Right atrium auricular region (tissue), 2 donors: ENCODE results near the gene UPP2. TPM values are rescaled to one million over a fixed set of nuclear protein-coding genes. Genes with fewer than 3 reads are reported as not detected.

Experiments
- DNase-seq: peaks from one replicate; pipeline ENCODE4 v3.0.0-alpha.2; 2019; ENCODE audit warnings: low spot score
- H3K27ac ChIP-seq, 2 donors: fragments of 200-600 bp; sonication (generic); 1 replicate in 1 of 2; 2 replicates in 1 of 2; pipeline ENCODE4 v1.5.1; 2016 to 2019
- H3K27me3 ChIP-seq, 2 donors: fragments of 200-600 bp; sonication (generic); one replicate each; pipeline versions ENCODE4 v1.5.1 to v1.6.0; 2017 to 2019
- H3K36me3 ChIP-seq: fragments of 200-600 bp; sonication (generic); one replicate; pipeline ENCODE4 v1.5.1; 2016
- H3K4me1 ChIP-seq, 2 donors: fragments of 200-600 bp; sonication (generic); one replicate each; pipeline versions ENCODE4 v1.5.1 to v1.6.0; 2017 to 2019
- H3K4me3 ChIP-seq, 2 donors: fragments of 200-600 bp; sonication (generic); 1 replicate in 1 of 2; 2 replicates in 1 of 2; pipeline ENCODE4 v1.5.1; 2017 to 2019; ENCODE audit warnings: mild to moderate bottlenecking in 1 of 2, moderate library complexity in 1 of 2
- H3K9me3 ChIP-seq, 2 donors: fragments of 200-600 bp; sonication (generic); one replicate each; pipeline ENCODE4 v1.5.1; 2019
- total RNA-seq, 2 donors: library from RNA; depleted of rRNA; stranded (reverse); fragments of >200 nt; gene quantifications; one replicate each; pipeline ENCODE4 v1.1.0, GENCODE V29; 2016
- TF ChIP-seq, protein P1 (sequence below), 2 donors: fragments of 200-600 bp; sonication (generic); IDR thresholded peaks; one replicate each; pipeline ENCODE4 v1.5.1; 2019; ENCODE audit warnings: antibody characterized with exemption in 2 of 2

Gene UPP2
- total RNA-seq, 2 donors from 2014 or later = not detected

- no peaks in the 10 kb centered on the region for H3K36me3 ChIP-seq
- H3K27me3 ChIP-seq = no peaks in the 10 kb centered on the region
- no peaks in the 10 kb centered on the region for H3K9me3 ChIP-seq
- DNase-seq = no peak
- H3K4me1 ChIP-seq = no peaks in the 10 kb centered on the region
- H3K4me3 ChIP-seq = no peak overlapping the region
- TF ChIP-seq, protein P1, sequence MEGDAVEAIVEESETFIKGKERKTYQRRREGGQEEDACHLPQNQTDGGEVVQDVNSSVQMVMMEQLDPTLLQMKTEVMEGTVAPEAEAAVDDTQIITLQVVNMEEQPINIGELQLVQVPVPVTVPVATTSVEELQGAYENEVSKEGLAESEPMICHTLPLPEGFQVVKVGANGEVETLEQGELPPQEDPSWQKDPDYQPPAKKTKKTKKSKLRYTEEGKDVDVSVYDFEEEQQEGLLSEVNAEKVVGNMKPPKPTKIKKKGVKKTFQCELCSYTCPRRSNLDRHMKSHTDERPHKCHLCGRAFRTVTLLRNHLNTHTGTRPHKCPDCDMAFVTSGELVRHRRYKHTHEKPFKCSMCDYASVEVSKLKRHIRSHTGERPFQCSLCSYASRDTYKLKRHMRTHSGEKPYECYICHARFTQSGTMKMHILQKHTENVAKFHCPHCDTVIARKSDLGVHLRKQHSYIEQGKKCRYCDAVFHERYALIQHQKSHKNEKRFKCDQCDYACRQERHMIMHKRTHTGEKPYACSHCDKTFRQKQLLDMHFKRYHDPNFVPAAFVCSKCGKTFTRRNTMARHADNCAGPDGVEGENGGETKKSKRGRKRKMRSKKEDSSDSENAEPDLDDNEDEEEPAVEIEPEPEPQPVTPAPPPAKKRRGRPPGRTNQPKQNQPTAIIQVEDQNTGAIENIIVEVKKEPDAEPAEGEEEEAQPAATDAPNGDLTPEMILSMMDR (IDR thresholded peaks at IDR 0.05) = no peak
- H3K27ac ChIP-seq = no peak overlapping the region
These were observed 3.5 kb upstream of the UPP2 start for GRCh38 chr2:158098178-158098577.

DNA sequence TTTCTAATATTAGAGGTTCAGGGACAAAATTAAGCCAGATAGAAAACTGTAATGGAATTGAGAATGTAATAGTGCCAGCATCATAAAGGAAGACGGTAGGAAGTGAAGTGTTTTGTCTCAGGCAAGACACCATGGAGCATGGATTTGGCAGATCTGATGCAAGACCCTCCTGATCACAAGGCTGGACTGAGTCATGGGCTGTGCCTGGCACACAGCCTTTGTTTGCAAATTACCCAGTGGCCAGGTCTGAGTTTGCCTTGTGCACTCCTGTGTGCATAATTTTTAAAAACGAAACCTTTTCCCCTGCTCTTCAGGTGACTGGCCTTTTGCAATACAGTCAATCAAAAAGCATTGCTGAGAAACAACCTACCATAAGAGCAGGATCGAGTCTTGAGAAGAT is 2.0 kb upstream of the UPP2 start:
- H3K4me1 ChIP-seq = no peaks in the 10 kb centered on the region

GRCh38 chr2:158100411-158100810 is 1.3 kb upstream of the UPP2 start:
- Histone ChIP-seq H3K9me3 (no peaks in the 10 kb centered on the region), H3K36me3 (no peaks in the 10 kb centered on the region), H3K27ac (no peak overlapping the region), H3K4me3 (no peak overlapping the region), H3K27me3 (no peaks in the 10 kb centered on the region), H3K4me1 (no peaks in the 10 kb centered on the region)
- TF ChIP-seq, protein P1 (IDR thresholded peaks at IDR 0.05) = no peak
- no peak for DNase-seq

More for the DNA sequence above, 2.0 kb upstream of the UPP2 start:
- Histone ChIP-seq H3K4me3 (no peak overlapping the region), H3K36me3 (no peaks in the 10 kb centered on the region), H3K27ac (no peak overlapping the region), H3K27me3 (no peaks in the 10 kb centered on the region), H3K9me3 (no peaks in the 10 kb centered on the region)
- DNase-seq = no peak
- TF ChIP-seq, protein P1 (IDR thresholded peaks at IDR 0.05) = no peak

DNA sequence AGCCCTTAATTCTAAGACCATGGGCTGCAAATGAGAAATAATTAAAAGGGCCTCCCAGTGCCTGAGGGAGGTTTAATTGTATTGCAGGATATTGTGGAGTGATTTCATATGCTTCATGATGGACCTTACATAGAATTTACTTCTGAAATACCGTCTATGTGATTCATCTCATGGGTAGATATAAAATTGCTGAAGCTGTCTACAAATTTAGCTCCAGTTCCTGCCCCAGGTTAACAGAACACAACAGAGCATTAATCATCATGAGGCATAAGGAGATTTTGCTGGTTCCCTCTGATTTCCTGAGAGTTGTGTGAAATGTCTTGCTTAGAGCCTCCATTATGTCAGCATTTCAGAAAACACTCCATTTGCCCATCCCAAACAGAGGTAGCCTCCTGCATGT is 770 bp downstream of the UPP2 start:
- Histone ChIP-seq H3K27ac (no peak overlapping the region), H3K27me3 (no peaks in the 10 kb centered on the region), H3K4me1 (no peaks in the 10 kb centered on the region), H3K36me3 (no peaks in the 10 kb centered on the region), H3K9me3 (no peaks in the 10 kb centered on the region), H3K4me3 (no peak overlapping the region)
- no peak for DNase-seq
- TF ChIP-seq, protein P1 (IDR thresholded peaks at IDR 0.05) = no peak

GRCh38 chr2:158103411-158104012 is 1.8 kb downstream of the UPP2 start:
- no peaks in the 10 kb centered on the region for H3K36me3 ChIP-seq
- DNase-seq = no peak
- H3K4me1 ChIP-seq = no peaks in the 10 kb centered on the region
- no peak overlapping the region for H3K27ac ChIP-seq
- H3K27me3 ChIP-seq = no peaks in the 10 kb centered on the region
- H3K4me3 ChIP-seq = no peak overlapping the region
- H3K9me3 ChIP-seq = no peaks in the 10 kb centered on the region
- TF ChIP-seq, protein P1 (IDR thresholded peaks at IDR 0.05) = no peak

DNA sequence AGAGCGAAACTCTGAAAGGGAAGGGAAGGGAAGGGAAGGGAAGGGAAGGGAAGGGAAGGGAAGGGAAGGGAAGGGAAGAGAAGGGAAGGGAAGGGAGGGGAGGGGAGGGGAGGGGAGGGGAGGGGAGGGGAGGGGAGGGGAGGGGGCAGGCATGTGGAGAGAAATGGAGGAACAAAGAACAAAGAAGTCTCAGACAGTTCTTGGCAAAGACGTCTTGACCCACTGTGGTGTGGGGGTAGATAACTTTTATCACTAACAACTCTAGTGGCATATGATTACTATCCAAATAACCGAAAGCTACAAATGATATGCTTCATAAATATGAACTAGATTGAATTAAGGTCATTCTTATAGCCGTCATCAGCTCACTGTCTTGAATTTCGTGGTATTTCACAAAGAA is 3.2 kb downstream of the UPP2 start:
- Histone ChIP-seq H3K4me3 (no peak overlapping the region), H3K27ac (no peak overlapping the region), H3K9me3 (no peaks in the 10 kb centered on the region), H3K4me1 (no peaks in the 10 kb centered on the region), H3K27me3 (no peaks in the 10 kb centered on the region), H3K36me3 (no peaks in the 10 kb centered on the region)
- TF ChIP-seq, protein P1 (IDR thresholded peaks at IDR 0.05) = no peak
- DNase-seq = no peak
